Activated naive CD8-positive, alpha-beta T cell treated with anti-CD3 and anti-CD28 coated beads for 36 hours (primary cell): ENCODE data around the gene MRPL40. TPM values are rescaled to one million over a fixed set of nuclear protein-coding genes. Genes with fewer than 3 reads are reported as not detected.
"Not testable (repeated sequence)": the region's sequence is repeated elsewhere in the genome, so short reads cannot be mapped to it uniquely, and the experiment has no call there.

ENCODE experiments used
- DNase-seq: peaks from one replicate; pipeline ENCODE4 v3.0.0; 2021
- H3K27ac Mint-ChIP-seq: one replicate; pipeline ENCODE4 v1.8.0; 2022; ENCODE audit warnings: mild to moderate bottlenecking, moderate library complexity, mixed read lengths
- H3K27me3 Mint-ChIP-seq: one replicate; pipeline ENCODE4 v1.8.0; 2022; ENCODE audit warnings: mild to moderate bottlenecking, mixed read lengths
- H3K36me3 Mint-ChIP-seq: one replicate; pipeline ENCODE4 v1.8.0; 2021; ENCODE audit warnings: mild to moderate bottlenecking, mixed read lengths
- H3K4me1 Mint-ChIP-seq: one replicate; pipeline ENCODE4 v1.8.0; 2021; ENCODE audit warnings: mixed read lengths
- H3K4me3 Mint-ChIP-seq: one replicate; pipeline ENCODE4 v1.8.0; 2022; ENCODE audit warnings: mild to moderate bottlenecking, moderate library complexity, mixed read lengths
- H3K9me3 Mint-ChIP-seq: one replicate; pipeline ENCODE4 v1.8.0; 2022; ENCODE audit warnings: mixed read lengths
- total RNA-seq, 2 experiments: library from RNA; stranded (reverse); gene quantifications; one replicate each; pipeline ENCODE4 v1.2.3, GENCODE V29; 2021

MRPL40 gene
- total RNA-seq, 2 experiments from 2014 or later, result 47.7 to 48.3 TPM

- not testable (repeated sequence) for H3K4me3 Mint-ChIP-seq, H3K27me3 Mint-ChIP-seq, DNase-seq, H3K27ac Mint-ChIP-seq, H3K9me3 Mint-ChIP-seq
- peaks cover 34% of the 10 kb centered on the region for H3K4me1 Mint-ChIP-seq
- H3K36me3 Mint-ChIP-seq, result peaks cover 23% of the 10 kb centered on the region
Measured at GRCh38 chr22:19445279-19445982, 13.1 kb downstream of the MRPL40 start.

- no peak for DNase-seq
- no peaks in the 10 kb centered on the region for H3K9me3 Mint-ChIP-seq
- peak overlapping the region; percentile 90 for H3K27ac Mint-ChIP-seq
- peaks cover 34% of the 10 kb centered on the region for H3K4me1 Mint-ChIP-seq
- H3K27me3 Mint-ChIP-seq, result no peaks in the 10 kb centered on the region
- peaks cover 19% of the 10 kb centered on the region for H3K36me3 Mint-ChIP-seq
- H3K4me3 Mint-ChIP-seq, result peak overlapping the region; percentile 89
Measured at GRCh38 chr22:19446603-19447329, 14.4 kb downstream of the MRPL40 start.

GRCh38 chr22:19447330-19448075, 15.2 kb downstream of the MRPL40 start, which contains the start of gene C22orf39:
Gene C22orf39 (minus strand): TSS chr22:19447711. CDS start chr22:19447688, 23 bp downstream.
- Mint-ChIP-seq H3K9me3 (no peaks in the 10 kb centered on the region), H3K4me3 (peak within 1 kb of the TSS; percentile 89), H3K4me1 (peaks cover 34% of the 10 kb centered on the region), H3K27ac (peak within 1 kb of the TSS; percentile 90), H3K27me3 (no peaks in the 10 kb centered on the region), H3K36me3 (peaks cover 17% of the 10 kb centered on the region)
- peak; percentile 87 for DNase-seq

- DNase-seq, result peak; percentile 36
- Mint-ChIP-seq H3K4me1 (peaks cover 30% of the 10 kb centered on the region), H3K9me3 (no peaks in the 10 kb centered on the region), H3K27ac (peak overlapping the region; percentile 90), H3K36me3 (peaks cover 21% of the 10 kb centered on the region), H3K27me3 (no peaks in the 10 kb centered on the region), H3K4me3 (peak overlapping the region; percentile 89)
Measured at GRCh38 chr22:19448076-19448607, 15.8 kb downstream of the MRPL40 start.

GRCh38 chr22:19448739-19449421, 16.5 kb downstream of the MRPL40 start:
- peak; percentile 26 for DNase-seq
- Mint-ChIP-seq H3K4me3 (peak overlapping the region; percentile 89), H3K9me3 (no peaks in the 10 kb centered on the region), H3K4me1 (peaks cover 28% of the 10 kb centered on the region), H3K27me3 (no peaks in the 10 kb centered on the region), H3K27ac (no peak overlapping the region), H3K36me3 (peaks cover 21% of the 10 kb centered on the region)

- H3K36me3 Mint-ChIP-seq, result peaks cover 24% of the 10 kb centered on the region
- H3K4me1 Mint-ChIP-seq, result peaks cover 29% of the 10 kb centered on the region
- no peak overlapping the region for H3K4me3 Mint-ChIP-seq
- H3K27me3 Mint-ChIP-seq, result no peaks in the 10 kb centered on the region
- H3K9me3 Mint-ChIP-seq, result no peaks in the 10 kb centered on the region
- no peak for DNase-seq
- H3K27ac Mint-ChIP-seq, result no peak overlapping the region
Measured at GRCh38 chr22:19449422-19449767, 17.1 kb downstream of the MRPL40 start.

GRCh38 chr22:19450363-19451175, 18.2 kb downstream of the MRPL40 start:
- H3K36me3 Mint-ChIP-seq, result peaks cover 34% of the 10 kb centered on the region
- no peaks in the 10 kb centered on the region for H3K9me3 Mint-ChIP-seq
- no peak overlapping the region for H3K4me3 Mint-ChIP-seq
- peaks cover 27% of the 10 kb centered on the region for H3K4me1 Mint-ChIP-seq
- no peak for DNase-seq
- no peak overlapping the region for H3K27ac Mint-ChIP-seq
- H3K27me3 Mint-ChIP-seq, result no peaks in the 10 kb centered on the region

- Mint-ChIP-seq H3K27ac (no peak overlapping the region), H3K9me3 (no peaks in the 10 kb centered on the region), H3K4me3 (no peak overlapping the region), H3K27me3 (no peaks in the 10 kb centered on the region), H3K36me3 (peaks cover 33% of the 10 kb centered on the region), H3K4me1 (peaks cover 27% of the 10 kb centered on the region)
- DNase-seq, result no peak
Measured at GRCh38 chr22:19451570-19451969, 19.2 kb downstream of the MRPL40 start.

- no peaks in the 10 kb centered on the region for H3K27me3 Mint-ChIP-seq
- DNase-seq, result no peak
- peaks cover 17% of the 10 kb centered on the region for H3K4me1 Mint-ChIP-seq
- no peaks in the 10 kb centered on the region for H3K9me3 Mint-ChIP-seq
- H3K36me3 Mint-ChIP-seq, result peaks cover 25% of the 10 kb centered on the region
- H3K4me3 Mint-ChIP-seq, result no peak overlapping the region
- no peak overlapping the region for H3K27ac Mint-ChIP-seq
Measured at GRCh38 chr22:19453718-19454117, 21.4 kb downstream of the MRPL40 start.

- no peaks in the 10 kb centered on the region for H3K9me3 Mint-ChIP-seq
- H3K4me3 Mint-ChIP-seq, result no peak overlapping the region
- H3K4me1 Mint-ChIP-seq, result peaks cover 16% of the 10 kb centered on the region
- H3K36me3 Mint-ChIP-seq, result peaks cover 25% of the 10 kb centered on the region
- no peak for DNase-seq
- H3K27me3 Mint-ChIP-seq, result no peaks in the 10 kb centered on the region
- peak overlapping the region; percentile 59 for H3K27ac Mint-ChIP-seq
Measured at GRCh38 chr22:19454156-19454555, 21.8 kb downstream of the MRPL40 start.

GRCh38 chr22:19455033-19455432, 22.7 kb downstream of the MRPL40 start:
- H3K4me1 Mint-ChIP-seq, result peaks cover 11% of the 10 kb centered on the region
- DNase-seq, result no peak
- no peak overlapping the region for H3K27ac Mint-ChIP-seq
- peaks cover 25% of the 10 kb centered on the region for H3K36me3 Mint-ChIP-seq
- H3K27me3 Mint-ChIP-seq, result no peaks in the 10 kb centered on the region
- H3K4me3 Mint-ChIP-seq, result no peak overlapping the region
- no peaks in the 10 kb centered on the region for H3K9me3 Mint-ChIP-seq

GRCh38 chr22:19455585-19456370, 23.4 kb downstream of the MRPL40 start:
- Mint-ChIP-seq H3K9me3 (no peaks in the 10 kb centered on the region), H3K4me3 (no peak overlapping the region), H3K27me3 (no peaks in the 10 kb centered on the region), H3K36me3 (peaks cover 25% of the 10 kb centered on the region), H3K4me1 (peaks cover 11% of the 10 kb centered on the region), H3K27ac (peak overlapping the region; percentile 43)
- DNase-seq, result no peak

- Mint-ChIP-seq H3K27me3 (no peaks in the 10 kb centered on the region), H3K4me3 (no peak overlapping the region), H3K9me3 (no peaks in the 10 kb centered on the region), H3K36me3 (peaks cover 25% of the 10 kb centered on the region), H3K4me1 (peaks cover 11% of the 10 kb centered on the region), H3K27ac (no peak overlapping the region)
- DNase-seq, result no peak
Measured at GRCh38 chr22:19456541-19456940, 24.2 kb downstream of the MRPL40 start.
